ENCODE measurements around the gene CCDC85C.
"Not testable (repeated sequence)": the region's sequence is repeated elsewhere in the genome, so short reads cannot be mapped to it uniquely, and the experiment has no call there.

CCDC85C gene

DNA sequence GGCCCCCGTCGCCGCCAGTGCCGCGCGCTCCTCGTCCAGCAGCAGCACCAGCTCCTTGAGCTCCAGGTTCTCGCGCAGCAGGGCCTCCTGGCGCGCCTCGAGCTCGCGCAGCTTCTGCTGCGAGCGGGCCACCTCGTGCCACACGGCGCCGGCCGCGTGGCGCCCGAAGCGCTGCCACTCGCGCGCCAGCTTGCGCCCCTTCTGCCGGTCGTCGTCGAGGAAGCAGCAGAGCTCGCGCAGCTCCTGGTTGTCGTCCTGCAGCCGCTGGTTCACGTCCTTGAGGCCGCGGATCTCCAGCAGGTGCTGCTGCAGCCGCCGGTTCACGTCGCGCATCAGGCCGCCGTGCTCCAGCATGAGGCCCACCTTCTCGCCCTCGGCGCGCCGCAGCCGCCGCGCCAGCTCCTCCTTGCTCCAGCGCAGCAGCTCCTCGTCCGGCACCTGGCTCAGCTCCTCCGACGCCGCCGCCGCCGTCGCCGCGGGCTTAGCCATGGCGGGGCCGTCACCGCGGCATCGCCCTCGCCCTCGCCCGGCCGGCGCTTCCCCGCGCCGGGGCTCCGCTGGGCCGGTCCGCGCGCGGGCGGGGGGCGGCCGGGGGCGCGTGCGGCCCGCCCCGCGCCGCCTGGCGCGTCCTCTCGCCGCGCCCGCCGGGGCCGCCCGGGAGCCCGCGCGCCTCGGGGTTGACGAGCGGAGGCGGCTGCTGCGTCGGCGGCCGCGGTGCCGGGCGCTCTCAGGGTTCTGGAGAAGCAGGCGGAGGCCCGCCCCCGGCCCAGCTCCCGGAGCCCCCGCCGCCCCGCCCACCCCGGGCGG lies at the start of gene CCDC85C:
Gene CCDC85C (minus strand): TSS at position 737 of the 807 bp plus-strand sequence. CDS start 248 bp downstream, at position 489.
- no peak for DNase-seq (ENCODE audit: low read depth, low spot score)

DNA sequence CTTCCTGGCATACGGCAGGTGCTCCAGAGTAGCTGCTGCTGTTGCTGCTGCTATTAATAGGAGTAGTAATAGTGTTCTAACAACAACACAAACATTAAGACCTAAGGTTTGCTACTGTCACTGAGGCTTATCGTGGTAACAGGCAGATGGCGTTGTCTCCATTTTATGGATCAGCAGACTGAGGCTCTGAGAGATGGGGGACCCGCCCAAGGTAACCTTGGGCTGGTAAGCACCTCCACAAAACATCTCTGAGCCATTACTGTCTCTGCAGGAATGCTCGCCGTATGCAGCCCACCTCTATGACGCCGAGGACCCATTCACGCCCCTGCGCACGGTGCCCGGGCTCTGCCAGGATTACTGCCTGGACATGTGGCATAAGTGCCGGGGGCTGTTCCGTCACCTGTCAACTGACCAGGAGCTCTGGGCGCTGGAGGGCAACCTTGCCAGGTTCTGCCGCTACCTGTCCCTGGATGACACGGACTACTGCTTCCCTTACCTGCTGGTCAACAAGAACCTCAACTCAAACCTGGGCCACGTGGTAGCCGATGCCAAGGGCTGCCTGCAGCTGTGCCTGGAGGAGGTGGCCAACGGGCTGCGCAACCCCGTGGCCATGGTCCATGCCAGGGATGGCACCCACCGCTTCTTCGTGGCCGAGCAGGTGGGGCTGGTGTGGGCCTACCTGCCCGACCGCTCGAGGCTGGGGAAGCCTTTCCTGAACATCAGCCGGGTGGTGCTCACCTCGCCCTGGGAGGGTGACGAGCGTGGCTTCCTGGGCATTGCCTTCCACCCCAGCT lies 48.1 kb upstream of the CCDC85C start:
- no peak for DNase-seq (ENCODE audit: low read depth, low spot score)

DNA sequence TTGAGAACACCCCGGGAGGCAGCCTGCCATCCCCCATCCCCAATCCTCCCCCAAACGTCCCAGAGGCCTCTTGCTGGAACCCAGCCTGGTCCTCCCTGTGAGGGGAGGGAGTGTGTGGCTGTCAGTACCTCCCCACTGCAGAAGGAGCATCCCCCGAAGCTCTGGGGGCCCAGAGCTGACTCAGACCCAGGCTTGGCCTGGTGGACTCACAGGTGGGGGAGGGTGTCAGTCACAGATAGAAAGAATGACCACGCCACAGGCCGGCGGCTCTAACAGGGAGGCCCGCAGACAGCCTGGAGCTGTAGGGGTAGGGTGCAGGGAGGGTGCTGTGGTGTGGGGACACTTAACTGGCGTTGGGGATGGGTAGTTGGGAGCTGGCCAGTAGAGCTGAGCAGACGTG lies 46.2 kb upstream of the CCDC85C start:
- no peak for DNase-seq (ENCODE audit: low read depth, low spot score)

DNA sequence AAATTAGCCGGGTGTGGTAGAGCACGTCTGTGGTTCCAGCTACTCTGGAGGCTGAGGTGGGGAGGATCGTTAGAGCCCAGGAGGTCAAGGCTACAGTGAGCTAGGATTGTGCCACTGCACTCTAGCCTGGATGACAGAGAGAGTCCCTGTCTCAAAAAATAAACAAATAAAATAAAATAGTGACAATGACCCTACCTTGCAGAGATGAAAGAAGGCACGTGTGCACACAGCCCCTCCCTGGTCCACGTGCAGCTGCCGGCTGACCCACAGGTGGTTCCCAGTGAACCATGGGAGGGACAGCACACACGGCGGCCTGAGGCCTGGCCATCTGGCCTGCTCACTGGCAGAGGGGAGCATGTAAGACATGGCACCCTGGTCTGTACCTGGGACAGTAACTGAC lies 45.6 kb upstream of the CCDC85C start:
- DNase-seq (ENCODE audit: low read depth, low spot score), result no peak

DNA sequence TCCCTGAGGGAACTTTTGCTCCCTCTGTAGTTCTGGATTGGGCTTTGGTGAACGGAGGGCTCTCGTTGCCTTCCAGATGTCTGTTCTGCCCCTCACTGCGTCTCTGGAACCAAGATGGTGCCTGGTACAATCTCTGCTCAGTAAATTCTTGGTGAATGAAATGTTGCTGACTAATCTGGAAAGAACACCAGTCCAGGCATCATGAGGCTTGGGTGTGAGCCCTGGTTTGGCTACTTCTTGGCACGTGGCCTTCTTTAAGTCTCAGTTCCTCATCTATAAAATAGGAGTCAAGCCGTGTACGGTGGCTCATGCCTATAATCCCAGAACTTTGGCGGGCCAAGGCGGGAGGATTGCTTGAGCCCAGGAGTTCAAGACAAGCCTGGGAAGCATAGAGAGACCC lies 45.2 kb upstream of the CCDC85C start:
- DNase-seq (ENCODE audit: low read depth, low spot score), result no peak

DNA sequence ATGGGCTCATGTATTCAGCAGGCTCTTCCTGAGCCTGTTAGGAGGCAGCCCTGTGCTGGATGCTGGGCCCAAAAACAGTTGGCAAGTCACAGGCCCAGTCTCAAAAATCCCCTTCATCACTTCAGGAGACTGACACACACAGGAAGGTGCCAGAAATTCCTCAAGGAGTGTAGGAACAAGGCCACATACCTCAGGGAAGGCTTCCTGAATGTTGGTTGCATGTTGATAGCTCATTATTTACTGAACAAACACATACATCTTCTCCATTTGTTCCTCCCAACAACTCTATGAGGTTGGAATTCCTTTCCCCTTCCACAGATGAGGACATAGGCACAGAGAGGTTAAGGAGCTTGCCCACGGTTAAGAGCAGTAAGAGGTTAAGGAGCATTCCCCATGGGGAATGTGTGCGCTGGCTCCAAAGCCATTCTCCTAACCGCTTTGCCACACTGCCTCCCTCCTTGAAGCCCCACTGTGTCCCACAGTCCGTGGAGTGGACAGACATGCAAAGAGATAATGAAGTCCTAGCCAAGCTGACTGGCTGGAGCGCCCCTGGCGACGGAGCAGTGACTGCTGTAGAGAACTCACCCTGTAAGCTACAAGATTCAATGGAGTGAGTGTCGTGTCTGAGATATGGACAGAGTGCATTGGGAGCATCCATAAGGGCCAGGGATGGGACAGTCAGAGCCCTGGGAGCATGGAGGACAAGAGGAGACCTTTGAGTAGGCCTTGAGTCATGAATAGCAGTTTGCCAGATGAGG lies 44.2 kb upstream of the CCDC85C start:
- DNase-seq (ENCODE audit: low read depth, low spot score), result no peak

DNA sequence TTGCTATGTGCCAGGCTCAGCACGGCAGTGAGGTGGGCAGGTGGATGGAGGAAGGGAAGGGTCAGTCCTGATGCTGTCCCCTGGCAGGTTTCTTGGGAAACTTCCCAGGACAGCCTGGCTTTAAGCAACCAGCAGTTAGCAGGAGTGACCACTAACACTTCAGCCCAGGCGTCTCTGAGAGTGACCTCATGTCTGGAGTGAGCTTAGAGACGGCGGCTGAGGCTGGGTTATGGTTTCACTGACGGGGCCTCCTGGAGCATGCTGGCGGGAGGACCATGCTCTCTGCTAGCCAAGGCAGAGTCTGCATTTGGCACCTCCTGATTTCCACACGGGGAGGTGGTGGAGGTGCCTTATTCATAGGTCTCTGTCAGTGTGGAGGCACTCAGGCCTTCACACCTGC lies 43.4 kb upstream of the CCDC85C start:
- no peak for DNase-seq (ENCODE audit: low read depth, low spot score)

DNA sequence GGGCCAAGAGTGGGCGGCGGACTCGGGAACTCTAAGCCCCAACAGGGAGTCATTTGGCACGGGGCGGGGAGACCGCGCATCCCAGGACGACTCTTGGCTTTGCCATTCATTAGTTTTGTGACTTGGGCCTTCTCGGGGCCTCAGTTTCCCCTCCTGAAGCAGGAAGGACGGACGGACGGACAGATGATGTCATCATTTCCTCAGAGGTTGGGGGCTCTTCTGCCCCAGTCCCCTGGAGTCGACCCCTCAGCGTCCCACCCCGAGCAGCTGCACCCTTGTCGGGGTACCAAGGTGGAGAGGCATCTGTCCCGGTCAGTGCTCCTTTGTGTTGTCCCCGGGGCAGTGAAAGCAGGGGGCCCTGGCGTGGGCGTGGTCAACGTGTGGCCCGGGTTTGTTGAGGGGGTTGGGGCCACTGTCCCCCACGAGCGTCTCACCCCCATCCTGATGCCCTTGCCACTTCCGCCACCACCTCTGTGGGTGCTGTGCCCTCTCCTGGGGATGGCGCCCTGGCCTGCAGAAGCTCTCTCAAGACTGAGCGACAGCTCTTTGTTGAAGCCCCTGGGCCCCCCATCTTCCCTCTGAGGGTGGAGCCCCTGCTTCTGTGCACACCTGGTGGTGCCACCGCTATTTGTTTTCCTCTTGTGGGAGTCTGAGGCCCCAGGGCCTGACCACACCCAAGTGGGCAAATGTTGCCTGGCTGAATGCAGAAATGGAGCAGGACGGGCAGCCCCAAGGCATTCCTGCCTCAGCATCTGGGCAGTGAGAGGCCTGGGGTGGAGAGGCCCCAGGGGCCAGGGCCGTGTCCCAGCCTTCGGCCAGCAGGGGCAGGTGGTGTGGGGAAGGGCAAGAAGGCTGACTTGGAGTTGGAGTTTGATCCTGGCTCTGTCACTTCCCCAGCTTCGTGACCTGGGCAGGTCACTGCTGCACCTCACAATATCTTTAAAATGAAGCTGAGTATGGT lies 41.8 kb upstream of the CCDC85C start:
- no peak for DNase-seq (ENCODE audit: low read depth, low spot score)

DNA sequence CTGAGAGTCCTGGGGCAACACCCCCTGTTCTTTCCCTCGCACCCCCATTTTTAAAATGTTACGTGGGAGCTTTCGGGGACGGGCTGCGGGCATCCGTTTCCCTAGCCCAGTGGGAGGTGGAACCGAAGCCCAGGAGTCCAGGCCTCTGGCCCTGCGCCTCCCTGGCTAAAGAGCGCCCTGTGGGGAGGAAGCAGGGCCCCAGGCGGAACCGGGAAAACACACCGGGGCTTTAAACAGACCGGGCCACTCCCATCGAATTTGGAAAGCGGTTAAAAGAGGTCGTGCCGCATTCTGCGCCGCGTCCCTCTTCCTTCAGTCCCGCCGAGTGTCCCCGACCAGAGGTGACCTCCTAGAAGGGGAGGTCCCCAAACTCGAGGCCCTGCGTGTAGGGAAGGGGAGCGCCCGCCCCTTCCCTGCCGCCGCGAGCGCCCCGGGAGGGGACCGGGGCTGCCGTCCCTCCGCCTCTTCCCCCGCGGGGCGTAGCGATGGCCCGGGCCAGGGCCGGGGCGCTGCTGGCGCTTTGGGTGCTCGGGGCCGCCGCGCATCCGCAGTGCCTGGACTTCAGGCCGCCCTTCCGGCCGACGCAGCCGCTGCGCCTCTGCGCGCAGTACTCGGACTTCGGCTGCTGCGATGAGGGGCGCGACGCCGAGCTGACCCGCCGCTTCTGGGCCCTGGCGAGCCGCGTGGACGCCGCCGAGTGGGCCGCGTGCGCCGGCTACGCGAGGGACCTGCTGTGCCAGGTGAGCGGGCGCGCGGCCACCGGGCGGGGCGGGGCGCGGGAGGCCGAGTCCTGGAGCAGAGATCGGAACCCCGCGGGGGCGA lies 40.9 kb upstream of the CCDC85C start, which contains the start of gene HHIPL1:
Gene HHIPL1 (plus strand): TSS at position 407 of the 822 bp plus-strand sequence. CDS start 79 bp downstream, at position 486.
- no peak for DNase-seq (ENCODE audit: low read depth, low spot score)

DNA sequence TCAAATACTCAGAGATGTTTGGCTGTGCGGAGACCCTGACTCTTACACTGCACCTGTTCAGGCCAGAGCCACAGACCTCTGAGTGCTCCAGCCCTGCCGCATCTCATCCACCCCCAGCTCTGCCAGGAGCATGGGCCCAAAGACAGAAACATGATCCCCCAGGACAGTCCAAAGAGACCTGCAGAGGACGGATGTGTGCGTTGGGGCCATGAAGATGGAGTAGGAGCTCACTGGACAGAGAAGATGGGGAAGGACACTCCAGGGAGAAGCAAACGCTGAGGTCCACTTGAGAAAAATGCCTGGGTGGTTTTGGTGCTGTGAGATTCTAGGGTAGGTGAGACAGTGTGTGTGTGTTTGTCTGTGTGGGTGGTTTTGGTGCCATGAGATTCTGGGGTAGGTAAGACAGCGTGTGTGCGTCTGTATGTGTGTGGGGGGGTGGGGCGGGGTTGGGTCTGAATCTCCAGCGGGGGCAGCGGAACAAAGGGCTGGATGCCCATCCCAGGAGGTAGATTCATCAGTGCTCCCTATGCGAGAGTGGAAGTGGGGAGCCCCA lies 40.1 kb upstream of the CCDC85C start:
- DNase-seq (ENCODE audit: low read depth, low spot score), result no peak

DNA sequence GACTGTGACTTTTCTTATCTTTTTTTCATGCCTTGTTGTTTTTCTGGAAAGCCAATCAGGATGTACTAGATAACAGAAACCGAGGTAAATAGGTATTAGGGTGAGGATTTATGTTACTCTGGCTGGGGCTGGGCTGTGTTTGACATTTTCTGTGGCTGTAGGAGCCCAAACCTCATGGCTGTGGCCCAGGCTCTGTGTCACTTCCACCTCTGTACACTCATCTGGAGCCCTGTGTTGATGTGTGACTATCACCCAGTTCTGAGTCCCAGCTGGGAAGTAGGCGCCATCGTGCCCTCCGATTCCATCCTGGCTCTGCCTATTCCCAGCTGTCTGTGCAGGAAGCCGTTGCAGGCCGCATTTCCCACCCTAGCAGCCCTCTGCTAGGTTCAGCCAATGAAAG lies 39.3 kb upstream of the CCDC85C start:
- no peak for DNase-seq (ENCODE audit: low read depth, low spot score)

DNA sequence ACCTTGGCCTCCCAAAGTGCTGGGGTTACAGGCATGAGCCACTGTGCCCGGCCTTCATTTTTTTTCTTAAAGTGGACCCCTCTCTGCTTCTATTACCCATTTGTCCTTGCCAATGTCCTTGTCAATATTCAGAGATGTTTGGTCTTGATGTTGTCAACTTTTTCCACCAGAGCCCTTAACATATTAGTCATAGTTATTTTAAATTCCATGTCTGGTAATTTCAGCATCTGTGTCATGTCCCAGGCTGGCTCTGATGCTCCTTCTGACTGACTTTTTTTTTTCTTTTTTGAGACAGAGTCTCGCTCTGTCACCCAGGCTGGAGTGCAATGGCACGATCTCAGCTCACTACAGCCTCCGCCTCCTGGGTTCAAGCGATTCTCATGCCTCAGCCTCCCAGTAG lies 38.8 kb upstream of the CCDC85C start:
- not testable (repeated sequence) for DNase-seq (ENCODE audit: low read depth, low spot score)

DNA sequence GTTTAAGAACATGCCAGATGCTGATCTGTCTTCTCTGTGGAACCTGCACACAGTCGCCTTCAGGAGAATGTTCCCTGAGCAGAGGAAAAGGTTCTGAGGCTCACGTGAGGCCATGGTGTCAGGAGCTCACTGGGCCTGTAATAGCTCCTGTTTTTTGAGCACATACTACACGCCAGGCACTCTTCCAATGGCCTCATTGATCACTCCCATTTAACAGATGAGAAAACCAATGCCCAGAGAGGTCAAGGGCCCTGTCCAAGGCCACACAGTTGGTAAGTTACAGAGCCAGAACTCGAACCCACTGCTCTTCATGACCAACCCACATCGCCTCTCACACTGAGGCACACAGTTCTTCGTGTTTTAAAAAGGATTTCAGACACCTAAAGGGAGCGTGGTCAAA lies 33.6 kb upstream of the CCDC85C start:
- DNase-seq (ENCODE audit: low read depth, low spot score), result no peak

DNA sequence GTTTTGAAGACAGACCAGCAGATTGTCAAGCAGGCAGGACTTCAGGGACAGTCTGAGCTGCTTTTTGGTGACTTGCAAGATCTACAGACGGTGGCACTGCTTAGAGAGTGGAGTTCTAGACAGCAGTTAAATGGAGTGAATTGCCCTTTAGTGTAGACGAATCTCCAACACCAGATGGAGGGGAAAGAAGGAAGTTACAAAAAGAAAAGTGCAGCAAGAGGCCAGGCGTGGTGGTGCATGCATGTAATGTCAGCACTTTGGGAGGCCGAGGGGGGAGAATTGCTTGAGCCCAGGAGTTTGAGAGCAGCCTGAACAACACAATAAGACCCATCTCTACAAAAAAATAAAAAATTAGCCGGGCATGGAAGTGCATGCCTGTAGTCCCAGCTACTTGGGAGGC lies 32.5 kb upstream of the CCDC85C start:
- DNase-seq (ENCODE audit: low read depth, low spot score), result no peak

DNA sequence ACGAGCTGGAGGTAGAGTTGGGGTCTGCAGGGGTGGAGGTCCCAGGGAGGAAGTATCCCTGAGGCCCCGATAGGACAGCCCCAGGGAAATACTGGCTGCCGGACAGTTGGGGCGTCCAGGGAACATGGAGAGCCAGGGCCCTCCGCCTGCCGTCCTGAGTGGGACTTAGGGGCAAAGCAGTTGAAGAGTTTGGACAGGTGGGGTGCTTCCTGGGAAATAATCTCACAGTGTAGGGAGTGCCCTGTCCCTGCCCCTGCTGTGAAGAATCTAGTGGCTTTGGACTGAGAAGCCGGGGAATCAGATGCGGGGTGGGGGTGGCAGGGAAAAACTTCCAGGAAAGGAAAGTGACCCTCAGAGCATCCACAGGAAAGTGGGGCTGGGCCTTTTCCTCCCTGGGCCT lies 31.1 kb upstream of the CCDC85C start:
- no peak for DNase-seq (ENCODE audit: low read depth, low spot score)

DNA sequence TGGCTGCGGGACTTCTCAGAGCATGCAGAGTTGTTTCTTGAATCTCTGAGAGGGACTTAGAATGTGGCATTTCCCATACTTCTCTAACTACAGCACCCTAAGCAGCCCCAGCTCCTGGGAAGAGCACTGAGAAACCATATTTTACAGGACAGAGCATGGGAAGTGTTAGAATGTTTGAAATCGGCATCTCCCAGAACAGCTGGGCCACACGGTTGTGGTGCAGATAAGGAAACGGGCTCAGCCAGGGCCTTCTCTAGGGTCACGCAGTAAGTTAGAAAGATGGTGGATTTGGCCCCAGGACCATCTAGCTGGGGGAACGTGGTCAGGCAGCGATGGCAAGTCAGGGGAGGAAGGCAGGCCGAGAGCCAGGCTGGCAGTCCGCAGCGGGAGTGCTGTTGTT lies 30.4 kb upstream of the CCDC85C start:
- no peak for DNase-seq (ENCODE audit: low read depth, low spot score)

DNA sequence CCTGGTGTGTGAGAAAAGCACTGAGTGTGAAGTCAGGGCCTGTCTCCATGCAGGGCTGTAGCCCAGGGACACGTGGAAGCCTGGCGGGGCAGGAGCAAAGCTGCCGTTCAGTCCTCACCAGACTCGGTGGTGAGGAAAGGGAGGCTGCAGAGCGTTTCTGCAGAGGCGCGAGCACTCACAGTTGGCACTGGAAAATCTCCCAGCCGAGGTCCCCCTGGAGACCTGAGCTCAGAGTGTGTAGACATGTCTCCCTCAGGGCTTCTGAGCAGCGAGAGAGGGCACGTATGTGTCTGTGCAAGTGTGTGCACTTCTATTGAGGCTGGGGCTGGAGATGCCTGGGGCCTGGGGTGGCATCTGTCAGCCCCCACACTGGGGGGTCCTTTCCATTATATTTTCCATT lies 29.9 kb upstream of the CCDC85C start:
- no peak for DNase-seq (ENCODE audit: low read depth, low spot score)

DNA sequence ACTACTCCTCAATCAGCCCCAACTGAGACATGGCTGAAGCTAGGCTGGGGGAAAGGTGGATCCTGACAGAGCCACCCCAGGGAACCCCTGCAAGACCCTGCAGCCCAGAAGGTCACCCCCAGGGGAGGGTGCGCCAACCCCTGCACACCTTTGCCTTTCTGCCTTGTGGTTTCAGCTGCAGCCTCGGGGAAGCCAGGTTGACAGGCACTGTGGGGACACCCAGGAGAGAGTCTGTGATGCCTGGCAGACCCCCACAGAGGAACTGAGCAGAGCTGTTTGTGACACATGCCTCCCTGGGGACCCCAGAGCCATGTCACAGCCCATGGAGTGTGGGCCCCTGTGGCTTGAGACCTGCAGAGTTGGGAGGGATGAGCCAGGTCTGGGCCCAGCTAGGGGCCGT lies 29.1 kb upstream of the CCDC85C start:
- no peak for DNase-seq (ENCODE audit: low read depth, low spot score)

DNA sequence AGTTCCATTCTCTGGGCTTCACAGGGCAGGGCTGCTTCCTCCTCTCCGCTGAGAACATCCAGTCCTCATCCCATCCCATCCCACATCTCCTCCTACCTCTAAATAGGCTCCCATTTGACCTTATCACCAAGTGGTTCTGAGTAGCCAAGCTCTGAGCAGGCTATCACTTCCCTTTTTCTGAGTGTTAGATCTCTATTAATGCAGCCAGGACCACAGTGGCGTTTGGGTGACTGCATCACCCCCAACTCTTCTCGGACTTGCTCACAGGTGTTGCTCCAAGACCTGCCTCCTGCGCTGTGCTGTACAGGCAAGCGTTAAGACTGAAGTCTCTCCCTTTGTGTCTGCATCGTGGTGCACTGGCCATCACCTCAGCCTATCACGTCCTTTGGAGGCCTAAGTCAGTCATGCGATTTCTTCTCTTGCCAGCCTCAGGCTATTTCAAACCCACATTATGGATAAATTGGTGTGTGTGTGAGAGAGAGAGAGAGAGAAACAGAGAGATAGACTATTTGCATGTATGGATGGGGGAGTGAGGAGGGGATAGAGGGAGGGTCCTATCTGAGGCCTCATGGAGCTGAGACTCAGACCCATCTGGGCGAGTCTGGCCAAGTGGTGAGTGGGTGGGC lies 28.5 kb upstream of the CCDC85C start:
- DNase-seq (ENCODE audit: low read depth, low spot score), result no peak

Measured in smooth muscle cell of the brain vasculature (primary cell).